Measurements from ENCODE around the gene LRRC4C. TPM values are rescaled to one million over a fixed set of nuclear protein-coding genes. Genes with fewer than 3 reads are reported as not detected.

LRRC4C gene
- total RNA-seq, 3 donors from 2014 or later = 0.29 to 4.1 TPM; not detected in 1

- ATAC-seq = no peak
- Histone ChIP-seq H3K4me1 (ENCODE audit: low read depth) (no peaks in the 10 kb centered on the region), H3K9me3 (no peaks in the 10 kb centered on the region), H3K36me3 (ENCODE audit: low read depth) (no peaks in the 10 kb centered on the region), H3K4me3 (no peak overlapping the region)
- no peak for TF ChIP-seq CTCF (IDR thresholded peaks at IDR 0.05)
- intact Hi-C loops (cut with DNase I, micrococcal nuclease) = no loop called here
- no peak for DNase-seq
These were observed 237.2 kb downstream of the LRRC4C start for GRCh38 chr11:41222236-41222635.

- ATAC-seq (no peak), DNase-seq (no peak)
- H3K9me3 ChIP-seq = peaks cover 7% of the 10 kb centered on the region
- no peaks in the 10 kb centered on the region for H3K36me3 ChIP-seq (ENCODE audit: low read depth)
- TF ChIP-seq CTCF (IDR thresholded peaks at IDR 0.05) = no peak
- H3K4me1 ChIP-seq (ENCODE audit: low read depth) = no peaks in the 10 kb centered on the region
- no peak overlapping the region for H3K4me3 ChIP-seq
- intact Hi-C loops (cut with DNase I, micrococcal nuclease) = no loop called here
These were observed 253.1 kb downstream of the LRRC4C start for GRCh38 chr11:41206388-41206787.

GRCh38 chr11:41201156-41201555 is 258.3 kb downstream of the LRRC4C start:
- TF ChIP-seq CTCF (IDR thresholded peaks at IDR 0.05) = no peak
- no peak for ATAC-seq
- DNase-seq = no peak
- no peaks in the 10 kb centered on the region for H3K9me3 ChIP-seq
- no peaks in the 10 kb centered on the region for H3K36me3 ChIP-seq (ENCODE audit: low read depth)
- no peaks in the 10 kb centered on the region for H3K4me1 ChIP-seq (ENCODE audit: low read depth)
- intact Hi-C loops (cut with DNase I, micrococcal nuclease) = no loop called here
- no peak overlapping the region for H3K4me3 ChIP-seq

- peaks cover 10% of the 10 kb centered on the region for H3K9me3 ChIP-seq
- no peak for TF ChIP-seq CTCF (IDR thresholded peaks at IDR 0.05)
- no peak for DNase-seq
- no peak for ATAC-seq
- no peaks in the 10 kb centered on the region for H3K4me1 ChIP-seq (ENCODE audit: low read depth)
- no peaks in the 10 kb centered on the region for H3K36me3 ChIP-seq (ENCODE audit: low read depth)
- no peak overlapping the region for H3K4me3 ChIP-seq
- intact Hi-C loops (cut with DNase I, micrococcal nuclease) = no loop called here
These were observed 268.9 kb downstream of the LRRC4C start for GRCh38 chr11:41190437-41191082.

GRCh38 chr11:41189701-41190436 is 269.6 kb downstream of the LRRC4C start:
- Histone ChIP-seq H3K4me3 (no peak overlapping the region), H3K36me3 (ENCODE audit: low read depth) (no peaks in the 10 kb centered on the region), H3K4me1 (ENCODE audit: low read depth) (no peaks in the 10 kb centered on the region), H3K9me3 (peaks cover 9% of the 10 kb centered on the region)
- no peak for TF ChIP-seq CTCF (IDR thresholded peaks at IDR 0.05)
- DNase-seq (no peak), ATAC-seq (no peak)
- intact Hi-C loops (cut with DNase I, micrococcal nuclease) = no loop called here

All from mucosa of descending colon (tissue), 3 donors.